ENCODE measurements around the gene TRMT11. TPM values are rescaled to one million over a fixed set of nuclear protein-coding genes. Genes with fewer than 3 reads are reported as not detected.

Gene TRMT11
- total and polyA plus RNA-seq, 2 of the 13 experiments (the other 11 are each of a cell fraction or from before 2014, with no cell fraction given): 42.2 to 81.9 TPM

DNA sequence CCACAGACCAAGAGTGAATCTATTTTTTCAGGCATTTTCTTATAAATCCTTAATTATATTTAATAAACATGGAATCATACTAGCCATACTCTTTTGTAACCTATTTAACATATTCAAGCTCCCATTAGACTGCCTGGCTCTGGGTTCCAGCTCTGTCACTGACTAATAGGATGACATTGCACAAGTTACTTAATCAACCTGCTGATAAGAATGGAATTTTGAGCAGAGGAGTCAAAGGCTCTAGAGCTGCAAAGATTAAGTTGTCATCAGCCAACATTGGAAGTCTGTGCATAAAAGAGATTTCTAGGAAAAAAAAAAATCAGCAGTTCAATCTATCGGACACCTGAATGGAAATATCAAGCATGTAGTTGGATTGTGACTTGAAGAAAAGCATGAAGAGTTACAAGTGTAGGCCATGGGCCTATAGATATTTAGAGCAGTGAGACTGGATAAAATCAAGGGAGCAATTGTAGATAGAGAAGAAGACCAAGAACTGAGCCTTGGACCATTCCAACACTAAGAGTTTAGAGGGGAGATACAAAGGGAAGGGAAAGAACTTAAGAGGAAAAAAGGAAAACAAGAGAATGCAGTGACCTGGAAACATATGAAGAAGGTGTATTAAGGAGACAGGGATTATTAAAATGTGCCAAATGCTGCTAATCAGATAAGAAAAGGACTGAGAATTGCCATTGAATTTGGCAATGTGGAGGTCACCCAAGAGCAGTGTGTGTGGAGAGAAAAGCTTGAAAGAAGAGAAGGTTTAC, 40.8 kb upstream of the TRMT11 start (continued):
- TF ChIP-seq, protein P1, sequence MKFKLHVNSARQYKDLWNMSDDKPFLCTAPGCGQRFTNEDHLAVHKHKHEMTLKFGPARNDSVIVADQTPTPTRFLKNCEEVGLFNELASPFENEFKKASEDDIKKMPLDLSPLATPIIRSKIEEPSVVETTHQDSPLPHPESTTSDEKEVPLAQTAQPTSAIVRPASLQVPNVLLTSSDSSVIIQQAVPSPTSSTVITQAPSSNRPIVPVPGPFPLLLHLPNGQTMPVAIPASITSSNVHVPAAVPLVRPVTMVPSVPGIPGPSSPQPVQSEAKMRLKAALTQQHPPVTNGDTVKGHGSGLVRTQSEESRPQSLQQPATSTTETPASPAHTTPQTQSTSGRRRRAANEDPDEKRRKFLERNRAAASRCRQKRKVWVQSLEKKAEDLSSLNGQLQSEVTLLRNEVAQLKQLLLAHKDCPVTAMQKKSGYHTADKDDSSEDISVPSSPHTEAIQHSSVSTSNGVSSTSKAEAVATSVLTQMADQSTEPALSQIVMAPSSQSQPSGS (CRISPR knock-in tag; IDR thresholded peaks at IDR 0.05): no peak
- TF ChIP-seq, protein P2, sequence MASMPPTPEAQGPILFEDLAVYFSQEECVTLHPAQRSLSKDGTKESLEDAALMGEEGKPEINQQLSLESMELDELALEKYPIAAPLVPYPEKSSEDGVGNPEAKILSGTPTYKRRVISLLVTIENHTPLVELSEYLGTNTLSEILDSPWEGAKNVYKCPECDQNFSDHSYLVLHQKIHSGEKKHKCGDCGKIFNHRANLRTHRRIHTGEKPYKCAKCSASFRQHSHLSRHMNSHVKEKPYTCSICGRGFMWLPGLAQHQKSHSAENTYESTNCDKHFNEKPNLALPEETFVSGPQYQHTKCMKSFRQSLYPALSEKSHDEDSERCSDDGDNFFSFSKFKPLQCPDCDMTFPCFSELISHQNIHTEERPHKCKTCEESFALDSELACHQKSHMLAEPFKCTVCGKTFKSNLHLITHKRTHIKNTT (CRISPR knock-in tag; IDR thresholded peaks at IDR 0.05): no peak
- TF ChIP-seq ZNF7 (CRISPR knock-in tag; IDR thresholded peaks at IDR 0.05): no peak
- TF ChIP-seq ZNF543 (CRISPR knock-in tag; IDR thresholded peaks at IDR 0.05): no peak
- no peak for TF ChIP-seq ZNF256 (CRISPR knock-in tag; conservative IDR thresholded peaks at IDR 0.05)
- TF ChIP-seq, protein P3, sequence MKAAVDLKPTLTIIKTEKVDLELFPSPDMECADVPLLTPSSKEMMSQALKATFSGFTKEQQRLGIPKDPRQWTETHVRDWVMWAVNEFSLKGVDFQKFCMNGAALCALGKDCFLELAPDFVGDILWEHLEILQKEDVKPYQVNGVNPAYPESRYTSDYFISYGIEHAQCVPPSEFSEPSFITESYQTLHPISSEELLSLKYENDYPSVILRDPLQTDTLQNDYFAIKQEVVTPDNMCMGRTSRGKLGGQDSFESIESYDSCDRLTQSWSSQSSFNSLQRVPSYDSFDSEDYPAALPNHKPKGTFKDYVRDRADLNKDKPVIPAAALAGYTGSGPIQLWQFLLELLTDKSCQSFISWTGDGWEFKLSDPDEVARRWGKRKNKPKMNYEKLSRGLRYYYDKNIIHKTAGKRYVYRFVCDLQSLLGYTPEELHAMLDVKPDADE (CRISPR knock-in tag; IDR thresholded peaks at IDR 0.05): no peak
- no peak; the same call in 1 of the 2 replicates for TF ChIP-seq YEATS4 (CRISPR knock-in tag; IDR thresholded peaks at IDR 0.05; ENCODE audit: borderline replicate concordance)
- no peak for TF ChIP-seq KDM4B (CRISPR knock-in tag; IDR thresholded peaks at IDR 0.05)
- TF ChIP-seq ZSCAN30 (CRISPR knock-in tag; IDR thresholded peaks at IDR 0.05): no peak
- TF ChIP-seq, protein P4, sequence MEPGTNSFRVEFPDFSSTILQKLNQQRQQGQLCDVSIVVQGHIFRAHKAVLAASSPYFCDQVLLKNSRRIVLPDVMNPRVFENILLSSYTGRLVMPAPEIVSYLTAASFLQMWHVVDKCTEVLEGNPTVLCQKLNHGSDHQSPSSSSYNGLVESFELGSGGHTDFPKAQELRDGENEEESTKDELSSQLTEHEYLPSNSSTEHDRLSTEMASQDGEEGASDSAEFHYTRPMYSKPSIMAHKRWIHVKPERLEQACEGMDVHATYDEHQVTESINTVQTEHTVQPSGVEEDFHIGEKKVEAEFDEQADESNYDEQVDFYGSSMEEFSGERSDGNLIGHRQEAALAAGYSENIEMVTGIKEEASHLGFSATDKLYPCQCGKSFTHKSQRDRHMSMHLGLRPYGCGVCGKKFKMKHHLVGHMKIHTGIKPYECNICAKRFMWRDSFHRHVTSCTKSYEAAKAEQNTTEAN (CRISPR knock-in tag; conservative IDR thresholded peaks at IDR 0.05): no peak
- no peak for TF ChIP-seq ASH2L (IDR thresholded peaks at IDR 0.05; ENCODE audit: insufficient read length, low read depth, low read length)
- no peak for TF ChIP-seq KLF16 (CRISPR knock-in tag; IDR thresholded peaks at IDR 0.05)
- TF ChIP-seq ZNF282 (IDR thresholded peaks at IDR 0.05; ENCODE audit: partially characterized antibody): no peak
- TF ChIP-seq THAP11 (CRISPR knock-in tag; IDR thresholded peaks at IDR 0.05): no peak
- no peak for TF ChIP-seq JARID2 (CRISPR knock-in tag; IDR thresholded peaks at IDR 0.05; ENCODE audit: insufficient replicate concordance)
- TF ChIP-seq, protein P5, sequence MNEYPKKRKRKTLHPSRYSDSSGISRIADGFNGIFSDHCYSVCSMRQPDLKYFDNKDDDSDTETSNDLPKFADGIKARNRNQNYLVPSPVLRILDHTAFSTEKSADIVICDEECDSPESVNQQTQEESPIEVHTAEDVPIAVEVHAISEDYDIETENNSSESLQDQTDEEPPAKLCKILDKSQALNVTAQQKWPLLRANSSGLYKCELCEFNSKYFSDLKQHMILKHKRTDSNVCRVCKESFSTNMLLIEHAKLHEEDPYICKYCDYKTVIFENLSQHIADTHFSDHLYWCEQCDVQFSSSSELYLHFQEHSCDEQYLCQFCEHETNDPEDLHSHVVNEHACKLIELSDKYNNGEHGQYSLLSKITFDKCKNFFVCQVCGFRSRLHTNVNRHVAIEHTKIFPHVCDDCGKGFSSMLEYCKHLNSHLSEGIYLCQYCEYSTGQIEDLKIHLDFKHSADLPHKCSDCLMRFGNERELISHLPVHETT (CRISPR knock-in tag; conservative IDR thresholded peaks at IDR 0.05): no peak
- TF ChIP-seq, protein P6, sequence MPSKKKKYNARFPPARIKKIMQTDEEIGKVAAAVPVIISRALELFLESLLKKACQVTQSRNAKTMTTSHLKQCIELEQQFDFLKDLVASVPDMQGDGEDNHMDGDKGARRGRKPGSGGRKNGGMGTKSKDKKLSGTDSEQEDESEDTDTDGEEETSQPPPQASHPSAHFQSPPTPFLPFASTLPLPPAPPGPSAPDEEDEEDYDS (CRISPR knock-in tag; IDR thresholded peaks at IDR 0.05): no peak
- no peak for TF ChIP-seq BHLHE40 (IDR thresholded peaks at IDR 0.05; ENCODE audit: low read length)
- no peak for TF ChIP-seq JUND (CRISPR knock-in tag; IDR thresholded peaks at IDR 0.05)
- TF ChIP-seq REL (CRISPR knock-in tag; conservative IDR thresholded peaks at IDR 0.05): no peak
- no peak for TF ChIP-seq MEIS1 (CRISPR knock-in tag; IDR thresholded peaks at IDR 0.05; ENCODE audit: borderline replicate concordance)
- no peak for TF ChIP-seq ZNF577 (CRISPR knock-in tag; IDR thresholded peaks at IDR 0.05; ENCODE audit: borderline replicate concordance, low read depth)
- no peak for TF ChIP-seq RCOR2 (CRISPR knock-in tag; IDR thresholded peaks at IDR 0.05)

All from HepG2 (cell line).